Prostate gland (tissue), 2 donors: ENCODE data around the gene DEAF1.

Experiments
- CTCF ChIP-seq, 4 experiments: fragments of 200-600 bp in 2 of 4; fragments of 450-650 bp in 2 of 4; sonication (generic) in 2 of 4; IDR thresholded peaks; 1 replicate in 3 of 4; 2 replicates in 1 of 4; pipeline ENCODE4 v1.5.1; 2016 to 2019; ENCODE audit warnings: antibody characterized with exemption in 4 of 4, mild to moderate bottlenecking in 2 of 4, moderate library complexity in 2 of 4
- POLR2A ChIP-seq: fragments of 450-650 bp; IDR thresholded peaks from one replicate; pipeline ENCODE4 v1.6.1; 2016; ENCODE audit warnings: antibody characterized with exemption, mild to moderate bottlenecking
- POLR2AphosphoS5 ChIP-seq: sonication (generic); formaldehyde crosslinking; IDR thresholded peaks from one replicate; pipeline ENCODE4 v1.6.1; 2017; ENCODE audit warnings: antibody characterized with exemption

- TF ChIP-seq CTCF (IDR thresholded peaks at IDR 0.05) (no peak), POLR2A (no peak), POLR2AphosphoS5 (no peak)
These were observed 38.0 kb upstream of the DEAF1 start for GRCh38 chr11:733072-733471.
